ENCODE data around the gene MAP4.

DNA sequence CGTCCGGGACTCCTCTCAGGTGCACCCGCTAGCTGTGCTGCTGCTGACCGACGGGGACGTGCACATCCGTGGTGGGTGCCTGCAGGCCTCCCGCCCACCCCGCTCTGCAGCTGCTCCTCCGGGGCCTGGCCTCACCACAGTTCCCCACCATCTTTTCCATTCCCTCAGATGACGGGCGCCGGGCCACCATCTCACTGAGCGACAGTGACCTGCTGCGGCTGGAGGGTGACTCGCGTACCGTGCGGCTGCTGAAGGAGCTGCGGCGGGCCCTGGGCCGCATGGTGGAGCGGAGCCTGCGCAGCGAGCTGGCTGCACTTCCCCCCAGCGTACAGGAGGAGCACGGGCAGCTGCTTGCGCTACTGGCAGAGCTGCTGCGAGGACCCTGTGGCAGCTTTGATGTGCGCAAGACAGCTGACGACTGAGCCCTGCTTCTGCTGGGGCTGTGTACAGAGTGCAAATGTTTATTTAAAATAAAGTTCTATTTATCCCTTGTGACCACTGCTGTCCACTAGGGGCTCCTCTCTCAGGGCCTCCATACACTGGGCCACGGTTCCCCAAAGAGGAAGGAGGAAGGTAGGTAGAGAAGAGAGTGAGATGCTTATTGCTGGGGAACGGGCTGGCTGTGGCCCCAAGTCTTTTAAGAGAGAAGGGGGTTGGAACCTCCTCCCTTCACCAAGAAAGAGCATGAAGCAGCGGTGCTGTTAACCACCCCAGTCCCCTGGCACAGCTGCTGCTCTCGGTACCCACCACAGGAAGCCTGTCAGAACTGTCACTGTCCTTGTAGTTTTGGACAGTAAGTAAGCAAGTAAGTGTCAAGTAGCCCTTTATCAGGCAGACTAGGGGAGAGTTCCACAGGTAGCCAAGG, 166.3 kb downstream of the MAP4 start:
- no peak for TF ChIP-seq EZH2 (IDR thresholded peaks at IDR 0.05; ENCODE audit: low read length, missing control alignments)
- TF ChIP-seq CTCF (conservative IDR thresholded peaks at IDR 0.05 in 1 of 2, IDR thresholded peaks at IDR 0.05 in 1 of 2; ENCODE audit: low read depth in 1 of 2, low read length in 2 of 2): peak; percentile 48 to 58

Data from fibroblast of lung (primary cell).